H1 (cell line): ENCODE data around the gene NDUFB4. TPM values are rescaled to one million over a fixed set of nuclear protein-coding genes. Genes with fewer than 3 reads are reported as not detected.

Source experiments
- CTCF ChIA-PET: fragments of 300-600 bp; sonication (Branson Sonifier 250); formaldehyde crosslinking; loops from one replicate; lab custom pipeline; 2021; ENCODE audit not compliant: partially characterized antibody; lab: Charles Lee
- POLR2A ChIA-PET: fragments of 300-600 bp; sonication (Branson Sonifier 250); formaldehyde crosslinking; loops from one replicate; lab custom pipeline; 2021; ENCODE audit warnings: inconsistent platforms; ENCODE audit not compliant: partially characterized antibody; lab: Charles Lee
- DNase-seq, 2 experiments: peaks; one replicate each; pipeline versions ENCODE4 v3.0.0 to v3.0.0-alpha.2; 2010 to 2022; ENCODE audit warnings: low spot score in 2 of 2, low read depth in 1 of 2, mixed read lengths in 1 of 2
- FAIRE-seq: peaks from 2 replicates; lab custom pipeline; 2011; peaks lifted over from hg19 to GRCh38; lab: Jason Lieb, UNC
- H2AFZ ChIP-seq: 2 replicates; pipeline ENCODE4 v1.8.1; 2012; ENCODE audit warnings: low read length, inconsistent platforms
- H2AK5ac ChIP-seq: 2 replicates; pipeline ENCODE4 v1.6.1; 2013; ENCODE audit warnings: low read depth, low read length
- H2BK120ac ChIP-seq: replicated peaks from 2 replicates; pipeline ENCODE3; 2013; ENCODE audit warnings: low read depth, low read length, inconsistent platforms
- H2BK12ac ChIP-seq: 2 replicates; pipeline ENCODE4 v1.6.1; 2013; ENCODE audit warnings: low read depth, low read length
- H2BK15ac ChIP-seq: 2 replicates; pipeline ENCODE4 v1.6.1; 2013; ENCODE audit warnings: low read length
- H2BK20ac ChIP-seq: 2 replicates; pipeline ENCODE4 v1.6.1; 2013; ENCODE audit warnings: low read length
- H2BK5ac ChIP-seq: 2 replicates; pipeline ENCODE4 v1.6.1; 2013; ENCODE audit warnings: low read depth, low read length
- H3K14ac ChIP-seq: 2 replicates; pipeline ENCODE4 v1.6.1; 2013; ENCODE audit warnings: inconsistent platforms; ENCODE audit not compliant: insufficient read length
- H3K18ac ChIP-seq: 2 replicates; pipeline ENCODE4 v1.6.1; 2013; ENCODE audit warnings: low read length; ENCODE audit errors: extremely low read depth
- H3K23ac ChIP-seq: 2 replicates; pipeline ENCODE4 v1.6.1; 2013; ENCODE audit warnings: inconsistent platforms; ENCODE audit not compliant: insufficient read length
- H3K23me2 ChIP-seq: 2 replicates; pipeline ENCODE4 v1.6.1; 2013; ENCODE audit warnings: low read depth, low read length
- H3K27ac ChIP-seq: 2 replicates; pipeline ENCODE4 v1.6.1; 2011; ENCODE audit warnings: low read depth, low read length, inconsistent platforms
- H3K27me3 ChIP-seq, 4 experiments: replicated peaks in 1 of 4; 1 replicate in 1 of 4; 2 replicates in 3 of 4; pipeline versions ENCODE4 v1.6.1 to v1.8.1; 2011 to 2013; ENCODE audit warnings: low read length in 3 of 4, mild to moderate bottlenecking in 3 of 4, inconsistent platforms in 2 of 4, mixed read lengths in 2 of 4, moderate library complexity in 1 of 4; ENCODE audit not compliant: control insufficient read depth in 3 of 4, insufficient read depth in 3 of 4; ENCODE audit errors: extremely low read depth in 1 of 4
- H3K36me3 ChIP-seq, 4 experiments: 2 replicates each; pipeline versions ENCODE4 v1.6.1 to v1.8.1; 2011 to 2013; ENCODE audit warnings: mild to moderate bottlenecking in 4 of 4, low read length in 3 of 4, moderate library complexity in 2 of 4, control low read depth in 1 of 4, inconsistent platforms in 1 of 4; ENCODE audit not compliant: insufficient read depth in 4 of 4, control insufficient read depth in 2 of 4
- H3K4ac ChIP-seq: replicated peaks from 2 replicates; pipeline ENCODE3; 2013; ENCODE audit warnings: low read length, low read depth, mixed read lengths, inconsistent platforms; ENCODE audit not compliant: insufficient read length
- H3K4me1 ChIP-seq, 4 experiments: replicated peaks in 1 of 4; 1 replicate in 1 of 4; 2 replicates in 3 of 4; pipeline versions ENCODE4 v1.6.1 to v1.8.1; 2011 to 2013; ENCODE audit warnings: low read length in 3 of 4, inconsistent platforms in 2 of 4, mixed read lengths in 1 of 4; ENCODE audit not compliant: insufficient read depth in 4 of 4, control insufficient read depth in 3 of 4
- H3K4me2 ChIP-seq, 2 experiments: 2 replicates each; pipeline versions ENCODE4 v1.6.1 to v1.8.1; 2011 to 2013; ENCODE audit warnings: low read depth in 2 of 2, low read length in 2 of 2, control low read depth in 1 of 2, inconsistent platforms in 1 of 2, mild to moderate bottlenecking in 1 of 2; ENCODE audit not compliant: insufficient read depth in 1 of 2
- H3K4me3 ChIP-seq, 4 experiments: fragments of 200-600, 300-600 bp in 1 of 4; sonication (generic), shearing (Covaris generic), sonication (Bioruptor Twin) in 1 of 4; 2 replicates each; pipeline versions ENCODE4 v1.5.1 to v1.8.1; 2011 to 2016; ENCODE audit warnings: low read length in 4 of 4, low read depth in 3 of 4, control low read depth in 2 of 4, inconsistent platforms in 2 of 4, mild to moderate bottlenecking in 2 of 4, mixed read lengths in 1 of 4, moderate library complexity in 1 of 4; ENCODE audit not compliant: insufficient read depth in 2 of 4; ENCODE audit errors: extremely low read depth in 1 of 4
- H3K56ac ChIP-seq: replicated peaks from 2 replicates; pipeline ENCODE3; 2013; ENCODE audit warnings: low read depth, mild to moderate bottlenecking, mixed read lengths, low read length, inconsistent platforms; ENCODE audit not compliant: insufficient read length
- H3K79me1 ChIP-seq: 2 replicates; pipeline ENCODE4 v1.6.1; 2013; ENCODE audit warnings: low read depth, low read length, control low read depth
- H3K79me2 ChIP-seq, 2 experiments: 2 replicates each; pipeline versions ENCODE4 v1.6.1 to v1.8.1; 2012 to 2013; ENCODE audit warnings: low read length in 2 of 2, mild to moderate bottlenecking in 2 of 2, inconsistent platforms in 1 of 2; ENCODE audit not compliant: insufficient read depth in 2 of 2, control insufficient read depth in 1 of 2
- H3K9ac ChIP-seq, 4 experiments: replicated peaks in 1 of 4; 1 replicate in 1 of 4; 2 replicates in 3 of 4; pipeline versions ENCODE4 v1.6.1 to v1.8.1; 2011 to 2013; ENCODE audit warnings: low read depth in 3 of 4, low read length in 3 of 4, control low read depth in 2 of 4, mild to moderate bottlenecking in 2 of 4, moderate library complexity in 2 of 4, inconsistent platforms in 1 of 4; ENCODE audit errors: extremely low read depth in 1 of 4
- H3K9me3 ChIP-seq, 2 experiments: 2 replicates each; pipeline versions ENCODE4 v1.6.1 to v1.8.1; 2012 to 2013; ENCODE audit warnings: mild to moderate bottlenecking in 2 of 2, moderate library complexity in 2 of 2, control low read depth in 1 of 2, inconsistent platforms in 1 of 2, low read depth in 1 of 2, low read length in 1 of 2, mixed read lengths in 1 of 2; ENCODE audit not compliant: insufficient read depth in 2 of 2
- H4K20me1 ChIP-seq, 2 experiments: replicated peaks in 1 of 2; 2 replicates each; pipeline versions ENCODE3 to v1.8.1; 2011 to 2013; ENCODE audit warnings: inconsistent platforms in 2 of 2, low read length in 2 of 2, mild to moderate bottlenecking in 1 of 2; ENCODE audit not compliant: insufficient read depth in 2 of 2, control insufficient read depth in 1 of 2
- H4K5ac ChIP-seq: 2 replicates; pipeline ENCODE4 v1.6.1; 2013; ENCODE audit warnings: low read length, low read depth, mixed read lengths, inconsistent platforms; ENCODE audit not compliant: insufficient read length
- H4K8ac ChIP-seq: 2 replicates; pipeline ENCODE4 v1.8.0; 2013; ENCODE audit warnings: mild to moderate bottlenecking, moderate library complexity, low read length, inconsistent platforms; ENCODE audit not compliant: insufficient read depth; ENCODE audit errors: extremely low read depth
- H4K91ac ChIP-seq: replicated peaks from 2 replicates; pipeline ENCODE3; 2013; ENCODE audit warnings: low read length, mixed read lengths, inconsistent platforms; ENCODE audit not compliant: insufficient read length
- BCL11A ChIP-seq, 2 experiments: IDR thresholded peaks; one replicate each; pipeline ENCODE4 v1.6.1; 2011; ENCODE audit warnings: low read depth in 2 of 2, low read length in 2 of 2, mild to moderate bottlenecking in 2 of 2
- BRCA1 ChIP-seq: IDR thresholded peaks from 2 replicates; pipeline ENCODE4 v1.6.1; 2012; ENCODE audit warnings: low read depth, low read length, improper control_type of control experiment
- CEBPB ChIP-seq: IDR thresholded peaks from 2 replicates; pipeline ENCODE4 v1.6.1; 2012; ENCODE audit warnings: low read depth, low read length
- CHD2 ChIP-seq: IDR thresholded peaks from 2 replicates; pipeline ENCODE4 v1.6.1; 2012; ENCODE audit warnings: low read length, improper control_type of control experiment
- GABPA ChIP-seq: IDR thresholded peaks from 2 replicates; pipeline ENCODE4 v1.6.1; 2011; ENCODE audit warnings: mild to moderate bottlenecking, low read length, moderate library complexity, borderline replicate concordance; ENCODE audit not compliant: insufficient read depth
- KDM1A ChIP-seq: fragments of 200-600, 300-600 bp; sonication (generic); IDR thresholded peaks from 2 replicates; pipeline ENCODE4 v1.7.1; 2016; ENCODE audit warnings: mild to moderate bottlenecking, low read length, borderline replicate concordance
- MAFK ChIP-seq: IDR thresholded peaks from 2 replicates; pipeline ENCODE4 v1.6.1; 2012; ENCODE audit warnings: low read depth, mild to moderate bottlenecking, improper control_type of control experiment, low read length
- POLR2A ChIP-seq, 2 experiments: IDR thresholded peaks; 1 replicate in 1 of 2; 2 replicates in 1 of 2; pipeline ENCODE4 v1.6.1; 2011; ENCODE audit warnings: low read depth in 2 of 2, low read length in 2 of 2, mild to moderate bottlenecking in 2 of 2; ENCODE audit errors: control extremely low read depth in 1 of 2
- SIX5 ChIP-seq: IDR thresholded peaks from 2 replicates; pipeline ENCODE4 v1.6.1; 2011; ENCODE audit warnings: mild to moderate bottlenecking, low read depth, low read length
- SP1 ChIP-seq: IDR thresholded peaks from 2 replicates; pipeline ENCODE4 v1.6.1; 2011; ENCODE audit warnings: low read depth, low read length
- TAF1 ChIP-seq: IDR thresholded peaks from 2 replicates; pipeline ENCODE4 v1.6.1; 2011; ENCODE audit warnings: mild to moderate bottlenecking, low read depth, low read length
- WGBS, 2 experiments: shearing (Covaris generic) in 1 of 2; methylation state at CpG; one replicate each; pipeline versions ENCODE4 v1.1.6 to v1.1.7; 2013 to 2015; ENCODE audit warnings: low lambda C conversion rate in 2 of 2, mixed read lengths in 2 of 2, inconsistent platforms in 1 of 2, low coverage in 1 of 2, missing lambda C conversion rate in 1 of 2; ENCODE audit not compliant: insufficient replicate concordance in 2 of 2, insufficient coverage in 1 of 2, insufficient read length in 1 of 2; ENCODE audit errors: extremely low coverage in 1 of 2, missing lambda C conversion rate in 1 of 2; 5-methylcytosine and 5-hydroxymethylcytosine counted together
- polyA plus RNA-seq, 7 experiments: library from polyadenylated mRNA; depleted of rRNA in 3 of 7; stranded (reverse) in 5 of 7; unstranded in 2 of 7; fragments of >200 nt in 5 of 7; fragments of 200-250 nt in 2 of 7; gene quantifications; 1 replicate in 5 of 7; 2 replicates in 1 of 7; 4 replicates in 1 of 7; pipeline versions ENCODE4 v1.2.1 to v1.2.3, GENCODE V29; 2011 to 2013; ENCODE audit warnings: missing spikeins in 2 of 7, mixed read lengths in 2 of 7
- total RNA-seq: library from RNA; stranded (reverse); fragmentation: NEBNext Ultra II Directional; extraction: Animal tissue kit (Norgen Biotek cat#: 25700); gene quantifications from 2 replicates; pipeline ENCODE4 v1.2.1, GENCODE V29; 2021

The NDUFB4 gene
- total and polyA plus RNA-seq, 2 of the 8 experiments (the other 6 are each of a cell fraction or from before 2014, with no cell fraction given): 184 to 382 TPM

- no peaks in the 10 kb centered on the region for H3K79me2 ChIP-seq
- H3K4ac ChIP-seq: no peak overlapping the region
- FAIRE-seq (no peak), DNase-seq (no peak)
- no peak overlapping the region for H3K9ac ChIP-seq
- no peak overlapping the region for H2BK120ac ChIP-seq
- no peak overlapping the region for H2BK20ac ChIP-seq
- H2AFZ ChIP-seq: no peak overlapping the region
- H3K9me3 ChIP-seq: 0 out of 4 replicates have a peak, but pooled peaks cover 0 to 2% of the 10 kb centered on the region in 2 experiments
- no peak overlapping the region for H3K18ac ChIP-seq
- no peaks in the 10 kb centered on the region for H4K20me1 ChIP-seq
- no peak overlapping the region for H3K4me2 ChIP-seq
- H3K27me3 ChIP-seq: peaks cover 0 to 3% (median 0%) of the 10 kb centered on the region in 4 experiments; a peak in 2 of 7 replicates
- 80% methylated on average over 3 of the region's 3 CpGs; no CpG with 5 or more reads in 1 of the 2 experiments for WGBS, 2 experiments
- no peak overlapping the region for H2AK5ac ChIP-seq
- H4K91ac ChIP-seq: no peak overlapping the region
- POLR2A ChIA-PET: interaction anchor here (1.2 kb wide), 1 partner anchor 106 kb away, joined by 4 read pairs; no protein-coding TSS in a partner anchor
- H3K27ac ChIP-seq: no peak overlapping the region
- CTCF ChIA-PET: interaction anchor here (0.6 to 7.2 kb wide), 5 partner anchors 32 to 1190 kb away, joined by 3 to 130 read pairs (median 5); no protein-coding TSS in a partner anchor
- H3K23me2 ChIP-seq: peaks cover 6% of the 10 kb centered on the region
- no peak overlapping the region for H4K5ac ChIP-seq
- no peak overlapping the region for H3K56ac ChIP-seq
- peaks cover 0 to 4% (median under 1%) of the 10 kb centered on the region in 4 experiments; a peak in 2 of 7 replicates for H3K4me1 ChIP-seq
- no peak overlapping the region for H4K8ac ChIP-seq
- H3K4me3 ChIP-seq: no peak overlapping the region
- H2BK15ac ChIP-seq: no peak overlapping the region
- no peak for TF ChIP-seq MAFK
- no peak for TF ChIP-seq KDM1A
- no peak for TF ChIP-seq BCL11A (IDR thresholded peaks at IDR 0.05; ENCODE audit: low read depth in 2 of 2, low read length in 2 of 2)
- no peak for TF ChIP-seq BRCA1
- no peak for TF ChIP-seq CHD2
- no peak for TF ChIP-seq CEBPB
- no peak for TF ChIP-seq SP1
- TF ChIP-seq GABPA: no peak
- no peak for TF ChIP-seq TAF1
- no peak for TF ChIP-seq SIX5
- no peak for TF ChIP-seq POLR2A (IDR thresholded peaks at IDR 0.05; ENCODE audit: control extremely low read depth in 1 of 2, low read depth in 2 of 2, low read length in 2 of 2)
- no peaks in the 10 kb centered on the region for H3K36me3 ChIP-seq
- no peak overlapping the region for H2BK5ac ChIP-seq
- H3K14ac ChIP-seq: no peak overlapping the region
- no peak overlapping the region for H3K23ac ChIP-seq
- H3K79me1 ChIP-seq: no peaks in the 10 kb centered on the region
- no peak overlapping the region for H2BK12ac ChIP-seq
Observed at GRCh38 chr3:120554812-120555606, 41.1 kb upstream of the NDUFB4 start.
